Measurements from ENCODE around the gene GPT2.

DNA sequence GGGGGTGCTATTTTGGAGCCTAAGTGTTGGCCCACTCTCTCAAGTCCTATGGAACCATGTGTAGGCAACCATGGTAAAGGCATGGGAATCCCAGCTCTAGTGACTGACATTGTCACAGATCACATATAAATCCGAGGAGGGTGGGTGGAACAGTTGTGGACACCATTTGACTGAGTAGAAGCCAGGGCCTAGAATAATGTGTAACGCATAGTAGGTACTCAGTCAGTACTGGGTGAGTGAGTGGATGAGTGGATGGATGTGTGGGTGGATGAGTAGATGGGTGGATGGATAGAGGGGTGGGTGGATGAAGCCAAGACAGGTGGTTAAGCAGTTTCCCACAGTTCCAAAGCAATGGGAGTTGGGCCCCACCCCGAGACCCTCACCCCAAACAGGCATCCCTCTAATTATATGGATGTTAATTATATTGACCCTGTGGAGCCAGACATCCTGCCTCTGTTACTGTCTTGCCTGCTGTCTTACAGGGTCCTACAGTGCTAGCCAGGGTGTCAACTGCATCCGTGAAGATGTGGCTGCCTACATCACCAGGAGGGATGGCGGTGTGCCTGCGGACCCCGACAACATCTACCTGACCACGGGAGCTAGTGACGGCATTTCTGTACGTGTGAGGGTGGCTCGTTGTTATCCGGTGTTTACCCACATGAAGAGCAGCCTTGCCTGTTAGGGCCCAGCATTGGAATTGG lies 22.3 kb downstream of the GPT2 start:
- TF ChIP-seq POLR2A (IDR thresholded peaks at IDR 0.05): no peak
- TF ChIP-seq, protein P1, sequence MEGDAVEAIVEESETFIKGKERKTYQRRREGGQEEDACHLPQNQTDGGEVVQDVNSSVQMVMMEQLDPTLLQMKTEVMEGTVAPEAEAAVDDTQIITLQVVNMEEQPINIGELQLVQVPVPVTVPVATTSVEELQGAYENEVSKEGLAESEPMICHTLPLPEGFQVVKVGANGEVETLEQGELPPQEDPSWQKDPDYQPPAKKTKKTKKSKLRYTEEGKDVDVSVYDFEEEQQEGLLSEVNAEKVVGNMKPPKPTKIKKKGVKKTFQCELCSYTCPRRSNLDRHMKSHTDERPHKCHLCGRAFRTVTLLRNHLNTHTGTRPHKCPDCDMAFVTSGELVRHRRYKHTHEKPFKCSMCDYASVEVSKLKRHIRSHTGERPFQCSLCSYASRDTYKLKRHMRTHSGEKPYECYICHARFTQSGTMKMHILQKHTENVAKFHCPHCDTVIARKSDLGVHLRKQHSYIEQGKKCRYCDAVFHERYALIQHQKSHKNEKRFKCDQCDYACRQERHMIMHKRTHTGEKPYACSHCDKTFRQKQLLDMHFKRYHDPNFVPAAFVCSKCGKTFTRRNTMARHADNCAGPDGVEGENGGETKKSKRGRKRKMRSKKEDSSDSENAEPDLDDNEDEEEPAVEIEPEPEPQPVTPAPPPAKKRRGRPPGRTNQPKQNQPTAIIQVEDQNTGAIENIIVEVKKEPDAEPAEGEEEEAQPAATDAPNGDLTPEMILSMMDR (IDR thresholded peaks at IDR 0.05): no peak

Measured in right lobe of liver (tissue), 4 donors.